ENCODE results near the gene CREB3L4.
"Not testable (repeated sequence)": the region's sequence is repeated elsewhere in the genome, so short reads cannot be mapped to it uniquely, and the experiment has no call there.

The CREB3L4 gene

DNA sequence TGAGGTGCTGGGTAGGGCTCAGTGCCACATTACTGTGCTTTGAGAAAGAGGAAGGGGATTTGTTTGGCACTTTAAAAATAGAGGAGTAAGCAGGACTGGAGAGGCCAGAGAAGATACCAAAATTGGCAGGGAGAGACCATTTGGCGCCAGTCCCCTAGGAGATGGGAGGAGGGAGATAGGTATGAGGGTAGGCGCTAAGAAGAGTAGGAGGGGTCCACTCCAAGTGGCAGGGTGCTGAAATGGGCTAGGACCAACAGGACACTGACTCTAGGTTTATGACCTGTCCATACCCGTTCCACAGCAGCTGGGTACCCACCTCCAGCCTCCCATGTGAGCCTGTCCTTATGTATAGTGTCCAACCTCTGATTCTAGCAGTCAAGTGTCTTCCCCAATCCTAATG, 8.2 kb upstream of the CREB3L4 start:
- DNase-seq: no peak

DNA sequence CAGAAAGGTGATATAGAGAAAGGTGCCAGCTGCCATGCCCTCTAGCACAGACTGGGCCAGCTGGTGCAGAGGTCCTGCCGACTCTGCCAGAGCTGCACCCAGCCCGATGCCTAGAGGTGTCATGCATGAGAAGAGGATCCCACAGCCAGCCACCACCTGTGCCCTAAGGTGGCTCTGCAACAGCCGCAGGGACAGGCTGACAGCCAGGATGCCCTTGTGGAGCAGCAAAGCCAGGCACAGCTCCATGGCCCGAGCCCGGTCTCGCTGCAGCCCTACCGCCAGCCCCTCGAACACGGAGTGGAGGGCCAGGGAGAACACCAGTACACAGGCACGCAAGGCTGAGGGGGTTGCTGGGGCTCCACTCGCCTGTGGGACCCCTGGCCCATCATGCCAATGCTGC, 7.5 kb upstream of the CREB3L4 start:
- DNase-seq: no peak

- DNase-seq: no peak
These were observed 6.3 kb upstream of the CREB3L4 start for GRCh38 chr1:153961421-153961820.

DNA sequence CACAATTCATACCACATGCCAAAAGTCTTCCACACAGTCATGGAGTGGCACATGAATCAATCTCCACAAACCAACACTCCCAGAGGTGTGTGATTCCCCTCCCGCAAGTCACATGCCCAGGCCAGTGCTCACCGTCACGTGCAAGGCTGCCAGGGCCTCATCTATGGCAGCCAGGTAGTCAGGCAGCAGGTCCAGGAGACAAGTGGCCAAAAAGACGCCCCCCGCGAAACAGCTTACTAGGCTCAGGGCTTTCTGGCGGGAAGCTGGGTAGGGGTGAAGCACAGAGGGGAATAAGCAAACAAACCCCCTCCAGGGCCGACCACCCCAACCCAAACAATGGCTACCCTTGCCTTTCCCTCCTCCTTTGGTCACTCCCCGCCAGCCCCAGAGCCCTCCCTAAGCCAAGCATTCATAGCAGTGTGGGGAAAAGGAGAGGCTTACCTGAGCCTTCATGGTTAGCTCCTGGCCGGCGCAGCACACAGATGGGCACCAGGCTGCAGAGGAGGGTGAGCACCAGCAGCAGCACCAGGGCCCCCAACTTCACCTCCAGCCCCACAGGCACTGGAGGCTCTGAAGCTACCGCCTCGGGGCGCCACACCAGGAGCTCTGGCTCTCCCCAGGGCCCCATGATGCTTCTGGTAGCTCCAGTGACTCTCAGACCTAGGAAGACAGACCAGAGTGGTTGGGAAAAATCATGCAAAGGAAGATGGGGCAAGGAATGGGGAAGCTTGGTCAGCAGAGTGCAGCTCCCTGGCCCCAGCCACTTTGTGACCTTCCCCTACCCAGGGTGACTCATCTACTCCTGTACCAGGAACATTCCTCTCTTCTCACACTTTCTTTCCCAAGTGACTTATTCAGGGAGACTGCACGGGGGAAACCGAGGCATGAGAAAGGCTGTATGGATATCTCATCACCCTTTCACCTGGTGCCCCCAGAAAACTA, 5.3 kb upstream of the CREB3L4 start:
- DNase-seq: no peak

DNA sequence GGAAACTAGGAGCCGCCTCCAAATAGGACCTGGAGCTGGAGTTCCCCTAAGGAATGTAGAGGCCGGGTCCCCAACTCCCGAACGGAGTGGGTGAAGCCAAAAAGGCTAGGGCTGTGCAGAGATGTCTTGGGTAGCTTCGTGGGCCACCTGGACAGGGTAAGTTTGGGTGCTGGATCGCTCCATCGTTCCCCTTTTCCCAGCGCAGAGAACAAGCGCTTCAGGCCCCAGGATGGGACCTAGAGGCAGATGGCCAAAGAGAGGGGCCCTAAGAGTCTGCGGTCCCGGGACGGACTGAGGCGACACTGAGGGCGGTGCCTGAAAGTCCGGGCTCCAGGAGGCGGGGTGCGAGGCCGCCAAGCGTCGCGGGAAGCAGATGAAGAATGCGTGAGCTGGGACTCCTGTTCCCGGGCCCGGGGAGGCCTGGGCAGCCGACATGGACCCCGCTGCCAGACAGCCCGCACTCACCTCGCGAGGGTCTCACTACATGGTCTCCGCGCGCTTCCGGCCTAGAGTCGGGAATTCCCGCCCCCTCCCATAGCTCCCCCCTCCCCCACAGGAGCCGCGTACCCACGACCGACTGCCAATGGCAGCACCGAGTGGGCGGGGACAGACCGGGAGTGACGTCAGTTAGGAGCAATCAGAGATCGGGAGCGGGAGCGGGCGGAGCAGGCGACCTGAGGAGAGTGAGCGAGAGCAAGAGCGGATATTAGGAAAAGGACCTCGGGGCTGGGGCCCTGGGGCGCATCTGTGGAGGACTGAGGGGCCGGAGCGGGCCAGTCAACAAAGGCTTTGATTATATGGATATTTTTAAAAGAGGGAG, 4.5 kb upstream of the CREB3L4 start, which contains the start of gene SLC39A1:
Gene SLC39A1 (minus strand): TSS at position 508 of the 820 bp plus-strand sequence. CDS start 822 bp downstream, outside the sequence.
- DNase-seq: peak; percentile 100

DNA sequence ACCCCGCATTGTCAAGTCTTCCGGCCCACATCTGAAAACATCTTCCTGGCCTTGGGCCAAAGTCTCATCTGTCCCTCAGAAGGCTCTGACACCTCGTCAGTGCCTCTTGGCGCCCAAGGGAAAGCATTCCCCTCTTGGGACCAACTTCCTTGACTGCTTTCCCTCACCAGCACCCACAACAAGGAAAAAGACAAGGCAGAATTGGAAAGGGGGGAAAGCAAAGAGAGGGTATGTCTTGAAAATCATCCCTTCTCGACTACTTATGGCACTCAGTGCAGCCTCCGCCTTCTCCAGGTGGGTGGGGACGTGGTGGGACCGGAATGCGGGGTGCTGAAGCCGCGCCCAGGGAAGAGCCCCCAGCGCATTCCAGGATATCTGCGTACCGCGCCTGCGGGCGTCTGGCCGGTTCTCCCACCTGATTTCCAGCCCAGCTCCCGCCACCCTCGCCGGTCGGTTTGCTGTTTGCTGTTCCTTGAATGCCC, 3.8 kb upstream of the CREB3L4 start:
- DNase-seq: peak; percentile 75

- DNase-seq: peak; percentile 77
These were observed 280 bp downstream of the CREB3L4 start for GRCh38 chr1:153968000-153968363.

DNA sequence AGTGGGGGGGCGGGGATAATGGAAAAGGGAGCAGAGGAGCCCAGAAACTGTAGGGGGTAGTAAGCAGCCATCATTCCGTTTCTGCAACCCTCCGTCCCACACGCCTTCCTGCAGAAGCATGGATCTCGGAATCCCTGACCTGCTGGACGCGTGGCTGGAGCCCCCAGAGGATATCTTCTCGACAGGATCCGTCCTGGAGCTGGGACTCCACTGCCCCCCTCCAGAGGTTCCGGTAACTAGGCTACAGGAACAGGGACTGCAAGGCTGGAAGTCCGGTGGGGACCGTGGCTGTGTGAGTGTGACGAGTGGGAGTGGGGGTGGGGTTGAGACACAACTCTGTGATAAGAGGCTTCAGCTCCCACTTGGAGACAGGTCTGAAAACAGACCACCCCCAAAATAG, 706 bp downstream of the CREB3L4 start:
- DNase-seq: no peak

DNA sequence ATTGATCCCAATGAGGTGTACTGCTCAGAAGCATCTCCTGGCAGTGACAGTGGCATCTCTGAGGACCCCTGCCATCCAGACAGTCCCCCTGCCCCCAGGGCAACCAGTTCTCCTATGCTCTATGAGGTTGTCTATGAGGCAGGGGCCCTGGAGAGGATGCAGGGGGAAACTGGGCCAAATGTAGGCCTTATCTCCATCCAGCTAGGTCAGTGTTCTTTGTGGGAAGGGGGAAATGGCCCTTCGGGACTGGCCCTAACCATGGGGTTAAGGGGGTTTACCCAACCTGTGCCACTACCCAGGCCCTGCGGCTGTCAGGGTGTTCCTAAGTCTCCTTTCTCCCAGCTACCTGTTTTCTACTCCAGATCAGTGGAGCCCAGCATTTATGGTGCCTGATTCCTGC, 1.3 kb downstream of the CREB3L4 start:
- DNase-seq: no peak

DNA sequence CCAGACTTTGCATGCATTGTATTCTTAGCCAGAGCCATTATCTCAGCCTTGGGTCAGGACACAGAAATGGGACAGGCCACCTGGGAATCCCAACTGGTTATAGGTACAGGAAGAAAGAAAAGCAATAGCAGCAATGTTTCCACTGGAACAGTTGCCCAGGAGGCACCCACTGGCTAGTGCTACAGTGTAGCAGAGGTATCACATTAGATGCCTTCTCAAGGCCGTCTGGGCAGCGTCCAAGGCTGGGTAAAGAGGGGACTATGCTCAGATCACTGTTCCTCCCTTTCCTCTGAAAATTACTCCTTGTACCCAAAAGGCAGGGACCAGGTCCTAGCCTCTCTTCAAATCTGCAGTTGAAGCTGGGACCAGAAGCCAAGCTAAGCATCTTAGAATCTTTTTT, 2.6 kb downstream of the CREB3L4 start:
- DNase-seq: no peak

DNA sequence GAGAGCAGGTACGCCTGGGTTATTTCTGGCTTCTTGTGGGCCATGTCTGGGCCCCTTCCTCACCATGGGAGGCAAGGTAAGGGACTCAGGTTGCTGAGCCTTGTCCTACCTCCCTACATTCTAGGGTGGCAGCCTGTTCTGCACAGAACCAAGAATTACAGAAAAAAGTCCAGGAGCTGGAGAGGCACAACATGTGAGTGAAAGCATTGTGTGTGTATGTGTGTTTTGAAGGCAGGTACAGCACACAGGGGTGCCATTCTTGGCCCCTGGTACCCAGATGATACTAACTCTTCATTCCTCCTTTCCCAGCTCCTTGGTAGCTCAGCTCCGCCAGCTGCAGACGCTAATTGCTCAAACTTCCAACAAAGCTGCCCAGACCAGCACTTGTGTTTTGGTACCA, 5.4 kb downstream of the CREB3L4 start:
- DNase-seq: no peak

- DNase-seq: no peak
These were observed 5.8 kb downstream of the CREB3L4 start for GRCh38 chr1:153973525-153973924.

- DNase-seq: no peak
These were observed 9.1 kb downstream of the CREB3L4 start for GRCh38 chr1:153976819-153977249.

GRCh38 chr1:153977250-153978240, 9.8 kb downstream of the CREB3L4 start, which contains the start of gene JTB:
JTB (minus strand) TSS chr1:153977674; CDS start chr1:153977252, 422 bp downstream.
- peak; percentile 97 for DNase-seq

DNA sequence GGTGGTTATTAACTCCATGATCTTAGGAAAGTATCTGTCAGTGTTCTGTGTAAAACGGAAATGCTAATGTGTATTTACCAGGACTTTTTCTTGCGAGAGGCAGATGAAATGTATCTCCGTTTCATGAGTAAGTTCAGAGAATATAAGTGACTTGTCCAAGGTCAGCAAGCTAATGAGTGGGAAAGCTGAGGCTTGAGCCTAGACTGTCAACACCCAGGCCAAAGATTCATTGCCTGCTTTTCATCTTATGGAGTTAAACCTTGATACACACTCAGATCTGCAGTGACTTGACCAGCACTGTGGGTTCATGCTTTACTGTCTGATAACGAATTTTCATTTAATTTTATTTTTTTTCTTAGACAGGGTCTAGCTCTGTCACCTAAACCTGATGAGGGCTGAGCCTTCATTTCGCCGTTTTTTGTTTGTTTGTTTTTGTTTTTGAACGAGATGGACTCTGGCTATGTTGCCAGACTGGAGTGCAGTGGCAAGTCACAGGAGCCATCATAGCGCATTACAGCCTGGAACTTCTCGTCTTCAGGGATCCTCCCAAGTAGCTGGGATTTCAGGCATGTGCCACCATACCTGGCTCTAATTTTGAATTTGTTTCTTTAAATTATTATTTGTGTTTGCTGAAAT, 10.7 kb downstream of the CREB3L4 start:
- DNase-seq: no peak

GRCh38 chr1:153979091-153979490, 11.4 kb downstream of the CREB3L4 start:
- DNase-seq: not testable (repeated sequence)

DNA sequence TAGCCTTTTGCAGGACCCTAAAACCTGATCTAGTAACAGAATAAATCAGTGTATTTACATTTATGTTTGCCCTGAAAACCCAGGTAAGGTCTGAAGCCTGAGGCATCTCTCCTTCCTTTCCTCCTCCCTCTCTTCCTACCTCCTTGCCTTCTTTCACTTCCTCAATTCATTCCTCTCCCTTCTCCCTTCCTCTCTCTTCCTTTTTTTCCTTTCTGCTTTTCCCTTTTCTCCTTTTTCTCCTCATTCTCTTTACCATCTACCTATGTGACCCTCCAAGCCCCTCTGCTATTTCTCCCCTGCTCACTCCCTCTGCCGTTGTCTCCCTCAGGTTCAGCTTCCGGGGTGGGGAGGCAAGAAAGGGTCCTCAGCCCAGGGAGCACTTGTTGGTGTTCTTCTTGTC, 14.0 kb downstream of the CREB3L4 start:
- not testable (repeated sequence) for DNase-seq

- DNase-seq: no peak
These were observed 16.6 kb downstream of the CREB3L4 start for GRCh38 chr1:153984123-153984894.

GRCh38 chr1:153985341-153985912, 17.7 kb downstream of the CREB3L4 start:
- no peak for DNase-seq

Data from NCI-H345 (cell line).